Right lung (tissue), 10 donors: ENCODE data around the gene CFLAR. TPM values are rescaled to one million over a fixed set of nuclear protein-coding genes. Genes with fewer than 3 reads are reported as not detected.
"Not testable (repeated sequence)": the region's sequence is repeated elsewhere in the genome, so short reads cannot be mapped to it uniquely, and the experiment has no call there.

Experiments used
- DNase-seq, 2 donors: peaks; one replicate each; pipeline ENCODE4 v3.0.0-alpha.2; 2013
- long read RNA-seq, 8 donors: transcript quantifications; one replicate each; lab custom pipeline, GENCODE V29; 2026
- polyA plus RNA-seq, 5 donors: library from polyadenylated mRNA; unstranded; fragments of 120-200 nt; gene quantifications; one replicate each; pipeline versions ENCODE4 v1.2.1 to v1.2.3, GENCODE V29; 2013; ENCODE audit warnings: inconsistent platforms in 1 of 5, low replicate concordance in 1 of 5; ENCODE audit not compliant: insufficient read length in 5 of 5, insufficient read depth in 1 of 5

CFLAR gene
- polyA plus RNA-seq: 10 to 100 TPM; 71.2 to 99.7 (median 94.8) TPM
- long read RNA-seq, donor 1, full-length matches to known transcripts: 9 of 23 reads
- long read RNA-seq, donor 1, partial matches to known transcripts: 14 of 23 reads
- long read RNA-seq, donor 1, other reads (novel, unspliced or antisense): 0 of 23 reads
- long read RNA-seq, donor 2, full-length matches to known transcripts: 11 of 11 reads
- long read RNA-seq, donor 2, partial matches to known transcripts: 0 of 11 reads
- long read RNA-seq, donor 2, other reads (novel, unspliced or antisense): 0 of 11 reads
- long read RNA-seq, donor 3, full-length matches to known transcripts: 15 of 21 reads
- long read RNA-seq, donor 3, partial matches to known transcripts: 6 of 21 reads
- long read RNA-seq, donor 3, other reads (novel, unspliced or antisense): 0 of 21 reads
- long read RNA-seq, donor 4, full-length matches to known transcripts: 2 of 2 reads
- long read RNA-seq, donor 4, partial matches to known transcripts: 0 of 2 reads
- long read RNA-seq, donor 4, other reads (novel, unspliced or antisense): 0 of 2 reads
- long read RNA-seq, donor 5, full-length matches to known transcripts: 19 of 19 reads
- long read RNA-seq, donor 5, partial matches to known transcripts: 0 of 19 reads
- long read RNA-seq, donor 5, other reads (novel, unspliced or antisense): 0 of 19 reads
- long read RNA-seq, donor 6, full-length matches to known transcripts: 9 of 15 reads
- long read RNA-seq, donor 6, partial matches to known transcripts: 6 of 15 reads
- long read RNA-seq, donor 6, other reads (novel, unspliced or antisense): 0 of 15 reads
- long read RNA-seq, donor 7, full-length matches to known transcripts: 8 of 14 reads
- long read RNA-seq, donor 7, partial matches to known transcripts: 6 of 14 reads
- long read RNA-seq, donor 7, other reads (novel, unspliced or antisense): 0 of 14 reads
- long read RNA-seq, donor 8: 0 reads

DNA sequence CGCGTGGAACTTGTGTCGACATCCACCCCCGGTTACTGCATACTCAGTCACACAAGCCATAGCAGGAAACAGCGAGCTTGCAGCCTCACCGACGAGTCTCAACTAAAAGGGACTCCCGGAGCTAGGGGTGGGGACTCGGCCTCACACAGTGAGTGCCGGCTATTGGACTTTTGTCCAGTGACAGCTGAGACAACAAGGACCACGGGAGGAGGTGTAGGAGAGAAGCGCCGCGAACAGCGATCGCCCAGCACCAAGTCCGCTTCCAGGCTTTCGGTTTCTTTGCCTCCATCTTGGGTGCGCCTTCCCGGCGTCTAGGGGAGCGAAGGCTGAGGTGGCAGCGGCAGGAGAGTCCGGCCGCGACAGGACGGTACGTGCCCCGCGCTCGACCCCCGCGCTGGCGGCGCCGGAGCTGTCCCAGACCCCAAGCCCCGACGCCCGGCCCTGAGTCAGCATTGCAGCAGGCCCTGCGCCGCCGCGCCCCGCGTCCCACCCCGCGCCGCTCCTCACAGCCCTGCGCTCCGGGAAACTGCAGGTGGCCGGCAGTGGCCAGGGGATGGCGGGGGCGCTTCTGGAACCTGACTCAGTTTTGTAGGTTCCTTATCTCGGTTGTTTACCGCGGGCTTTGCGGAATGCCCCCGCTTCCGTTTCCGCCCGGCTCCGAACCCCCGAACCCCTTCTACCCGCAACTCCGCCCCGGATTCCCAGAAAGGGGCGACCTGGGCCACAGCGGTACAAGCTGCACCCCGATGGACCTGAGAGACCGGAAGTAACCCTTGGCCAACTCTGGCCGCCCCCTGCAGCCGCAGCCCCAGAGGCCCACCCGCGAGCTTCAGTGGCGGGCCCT lies at the start of gene CFLAR:
TSS of gene CFLAR (plus strand) at position 50 of the 844 bp plus-strand sequence. CDS start 13,702 bp downstream, outside the sequence.
- peak; percentile 78 to 81 for DNase-seq

DNA sequence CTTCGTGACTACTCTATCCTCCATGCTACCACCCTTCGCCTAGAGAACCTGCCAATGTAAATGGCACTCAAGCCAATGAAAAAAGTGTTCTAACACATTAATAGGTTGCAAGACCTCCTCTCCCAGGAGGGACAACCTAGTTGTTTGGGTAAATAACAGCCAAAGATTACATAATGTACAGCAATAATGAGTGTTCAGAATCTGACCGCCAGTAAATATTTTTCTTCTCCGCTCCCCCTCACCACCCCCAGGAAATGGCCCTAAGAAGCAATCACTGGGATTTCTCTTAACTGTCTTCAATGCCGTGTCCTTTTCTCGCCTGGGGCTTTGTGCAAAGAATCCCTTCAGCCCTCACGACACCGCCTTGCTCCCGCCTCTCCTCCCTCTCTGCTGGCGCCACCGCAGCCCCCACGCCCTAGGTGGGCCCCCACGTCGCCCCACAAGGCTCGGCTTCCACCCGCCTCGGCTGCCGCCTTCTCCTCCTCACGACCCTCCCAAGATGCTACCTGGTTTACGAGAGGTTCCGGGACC lies 45.0 kb upstream of the CFLAR start:
- no peak for DNase-seq

DNA sequence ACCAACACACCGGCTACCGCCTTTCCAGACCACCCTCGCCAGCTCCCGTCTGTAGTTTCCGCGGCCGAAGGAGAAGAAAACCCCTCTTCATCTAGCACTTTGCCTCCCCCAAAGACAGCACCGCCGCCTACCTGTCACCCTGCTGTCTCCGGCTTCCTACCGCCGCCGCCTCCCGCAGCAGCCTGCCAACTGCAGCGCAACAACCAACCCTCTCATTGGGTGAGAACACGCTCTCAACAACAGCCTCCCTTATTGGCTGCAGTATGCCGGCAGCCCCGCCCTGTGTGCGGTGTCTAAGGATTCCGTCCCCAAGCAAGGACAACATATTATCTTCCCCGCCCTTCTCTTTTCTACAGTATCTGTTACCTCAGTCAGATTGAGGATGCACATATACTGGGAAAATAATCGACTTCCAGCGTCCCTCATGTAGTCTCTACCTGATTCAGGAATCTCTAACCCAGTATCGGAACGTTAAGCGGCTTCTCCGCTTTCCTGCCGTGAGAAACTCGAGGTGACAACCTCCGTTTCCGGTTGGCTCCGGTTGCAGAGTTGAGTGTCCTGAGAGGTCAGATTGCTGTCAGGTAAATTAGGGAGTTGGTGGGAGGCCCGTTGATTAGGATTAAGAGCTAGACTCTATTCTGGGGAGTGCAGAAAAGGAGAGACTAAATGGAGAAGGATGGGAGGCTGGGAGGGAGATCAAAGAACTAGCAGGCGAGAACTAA lies 44.3 kb upstream of the CFLAR start, which contains the start of the genes HYCC2 and NDUFB3:
TSS of gene HYCC2 (minus strand) at position 193 of the 722 bp plus-strand sequence. CDS start 47,662 bp downstream, outside the sequence.
TSS of gene NDUFB3 (plus strand) at position 523 of the 722 bp plus-strand sequence. CDS start 6,882 bp downstream, outside the sequence.
- DNase-seq: peak; percentile 95 to 96

DNA sequence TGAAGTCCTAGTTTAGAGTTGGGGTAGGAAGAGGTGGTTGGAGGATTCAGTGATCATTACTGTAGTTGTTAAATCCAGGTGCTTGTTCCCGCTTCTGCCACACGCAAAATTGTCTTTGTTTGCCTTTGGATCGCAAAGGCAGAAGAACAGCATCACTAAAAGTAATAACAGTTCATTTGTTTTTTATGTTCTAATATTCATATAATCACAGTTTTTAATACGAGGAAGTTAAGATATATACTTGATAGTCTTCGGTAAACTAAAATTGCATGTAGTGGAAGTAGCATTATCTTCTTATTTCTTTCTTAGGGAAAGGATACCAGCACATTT lies 43.8 kb upstream of the CFLAR start:
- DNase-seq: no peak

DNA sequence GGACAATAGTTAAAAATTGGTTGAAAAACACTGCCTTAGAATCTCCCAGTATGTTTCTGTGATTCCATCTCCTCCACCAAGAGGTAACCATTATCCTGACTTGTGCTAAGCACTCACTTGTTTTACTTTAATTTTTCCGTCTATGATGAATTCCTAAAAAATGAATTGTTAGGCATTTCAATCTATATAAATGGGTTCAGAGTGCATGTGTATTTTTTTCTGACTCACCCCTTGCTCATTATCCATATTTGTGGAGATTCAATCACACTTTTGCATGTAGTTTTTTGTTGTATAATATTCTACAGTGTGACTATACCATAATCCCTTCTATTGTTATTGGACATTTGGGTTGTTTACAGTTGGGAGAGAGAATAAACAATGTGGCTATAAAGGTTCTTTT lies 42.9 kb upstream of the CFLAR start:
- DNase-seq: no peak

DNA sequence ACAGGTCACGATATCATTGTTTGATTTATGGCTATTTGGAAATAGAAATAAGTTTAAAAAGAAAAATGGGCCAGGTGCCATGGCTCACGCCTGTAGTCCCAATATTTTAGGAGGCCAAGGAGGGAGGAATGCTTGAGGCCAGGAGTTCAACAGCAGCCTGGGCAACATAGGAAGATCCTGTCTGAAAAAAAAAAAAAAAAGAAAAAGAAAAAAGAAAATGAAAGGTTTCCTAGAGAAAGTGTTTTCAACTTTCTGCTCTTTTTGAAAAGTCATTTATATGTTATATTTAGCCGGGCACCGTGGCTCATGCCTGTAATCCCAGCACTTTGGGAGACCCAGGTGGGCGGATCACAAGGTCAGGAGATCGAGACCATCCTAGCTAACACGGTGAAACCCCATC lies 41.0 kb upstream of the CFLAR start:
- DNase-seq: no peak

DNA sequence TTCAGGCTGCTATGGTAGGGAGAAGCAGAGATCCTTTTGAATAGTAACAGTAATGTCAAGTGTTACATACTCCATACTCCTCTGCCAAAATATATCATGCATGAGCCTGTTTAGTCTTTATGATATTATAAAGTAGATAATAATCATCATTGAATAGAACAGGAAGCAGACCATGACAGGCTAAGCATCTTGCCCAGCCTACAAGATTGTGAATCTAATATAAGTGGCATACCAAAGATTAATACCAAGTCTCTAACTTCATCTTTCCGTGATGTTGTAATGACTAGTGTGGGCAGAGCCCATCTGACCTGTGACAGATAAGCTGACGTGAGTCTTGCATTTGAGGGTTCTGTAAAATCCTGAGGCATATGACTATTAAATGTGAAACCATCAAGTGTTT lies 31.1 kb upstream of the CFLAR start:
- DNase-seq: no peak

DNA sequence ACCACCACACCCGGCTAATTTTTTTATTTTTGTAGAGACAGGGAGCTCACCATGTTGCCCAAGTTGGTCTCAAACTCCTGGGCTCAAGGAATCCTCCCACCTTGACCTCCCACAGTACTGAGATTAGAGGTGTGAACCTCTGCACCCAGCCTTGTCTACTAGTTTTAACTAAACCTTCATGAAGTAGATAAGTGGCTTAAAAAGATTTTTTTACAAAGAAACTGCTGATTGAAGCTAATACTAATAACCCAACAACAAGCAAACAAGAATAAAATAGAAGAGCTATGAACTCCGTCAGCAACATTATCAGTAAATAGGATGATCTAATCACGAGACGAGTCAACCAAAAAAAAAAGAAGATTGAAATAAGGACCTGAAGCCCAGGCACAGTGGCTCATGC lies 25.4 kb upstream of the CFLAR start:
- DNase-seq: no peak

DNA sequence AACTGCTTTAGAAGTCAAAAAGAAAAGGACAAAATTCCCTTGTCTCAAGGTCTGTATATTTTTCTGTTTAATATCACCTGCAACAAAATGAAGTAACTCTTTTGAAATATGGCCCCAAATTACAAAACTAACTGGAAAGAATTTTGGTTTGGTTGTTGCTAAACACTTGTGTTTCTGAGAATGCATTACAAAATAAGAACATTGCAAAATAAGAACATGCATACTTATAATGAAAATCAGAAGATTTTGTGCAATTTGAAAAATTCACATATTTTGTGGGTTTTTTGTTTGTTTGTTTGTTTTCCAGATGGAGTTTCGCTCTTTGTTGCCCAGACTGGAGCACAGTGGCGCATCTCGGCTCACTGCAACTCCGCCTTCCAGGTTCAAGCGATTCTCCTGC lies 22.4 kb upstream of the CFLAR start:
- no peak for DNase-seq

DNA sequence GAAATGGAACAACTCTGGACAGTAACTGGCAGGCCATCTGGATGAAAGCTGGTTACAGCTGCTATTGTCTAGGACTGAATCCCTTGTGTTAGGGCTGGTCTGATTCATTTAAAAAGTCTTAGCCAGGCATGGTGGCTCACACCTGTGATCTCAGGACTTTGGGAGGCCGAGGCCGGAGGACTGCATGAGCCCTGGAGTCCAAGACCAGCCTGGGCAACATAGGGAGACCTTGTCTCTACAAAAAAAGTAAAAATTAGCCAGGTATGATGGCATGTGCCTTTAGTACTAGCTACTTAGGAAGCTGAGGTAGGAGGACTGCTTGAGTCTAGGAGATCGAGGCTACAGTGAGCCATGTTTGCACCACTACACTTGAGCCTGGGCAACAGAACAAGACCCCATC lies 15.5 kb upstream of the CFLAR start:
- DNase-seq: no peak

DNA sequence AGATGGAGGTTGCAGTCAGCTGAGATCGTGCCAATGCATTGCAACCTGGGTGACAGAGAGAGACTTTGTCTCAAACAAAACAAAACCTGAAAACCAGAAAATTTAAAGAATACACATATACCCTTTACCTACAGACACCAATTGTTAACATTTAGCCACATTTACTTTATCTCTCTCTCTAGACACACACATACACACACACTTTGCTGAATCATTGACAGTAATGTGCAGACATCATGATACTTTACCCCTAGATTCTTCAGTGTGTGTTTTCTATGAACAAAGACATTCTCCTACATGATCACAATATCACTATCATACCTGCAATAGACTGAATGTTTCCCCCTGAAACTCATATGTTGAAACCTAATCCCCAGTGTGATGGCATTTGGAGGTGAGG lies 10.2 kb upstream of the CFLAR start:
- no peak for DNase-seq

DNA sequence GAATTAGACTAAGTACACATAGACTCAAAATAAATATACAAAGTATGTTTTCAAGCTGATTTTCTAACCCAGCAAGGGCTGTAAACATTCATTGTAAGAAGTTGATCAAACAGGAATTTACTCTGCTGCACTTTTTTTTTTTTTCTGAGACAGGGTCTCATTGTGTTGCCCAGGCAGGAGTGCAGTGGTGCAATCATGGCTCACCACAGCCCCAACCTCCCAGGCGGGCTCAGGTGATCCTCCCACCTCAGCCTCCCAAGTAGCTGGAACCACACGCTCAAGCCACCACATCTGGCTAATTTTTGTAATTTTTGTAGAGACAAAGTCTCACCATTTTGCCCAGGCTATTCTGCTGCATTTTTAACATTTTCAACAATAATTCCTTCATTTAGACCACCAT lies 8.3 kb upstream of the CFLAR start:
- DNase-seq: no peak

DNA sequence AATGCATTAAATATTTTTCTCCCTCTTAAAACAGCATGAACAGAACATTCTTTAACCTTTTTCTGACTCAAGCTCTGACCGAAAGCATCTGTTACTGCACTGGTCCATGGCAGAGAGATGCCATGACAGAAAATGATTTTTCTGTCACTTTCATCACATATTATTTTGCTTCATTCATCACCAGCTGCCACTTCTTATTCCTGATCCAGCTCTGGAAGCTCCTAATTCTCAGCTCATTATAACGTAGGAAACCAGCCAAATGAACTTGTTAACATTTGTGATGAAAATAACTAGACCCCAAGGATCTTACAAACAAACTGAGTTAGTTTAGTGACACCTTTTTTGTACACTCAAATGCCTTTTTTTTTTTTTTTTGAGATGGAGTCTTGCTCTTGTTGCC lies 7.6 kb upstream of the CFLAR start:
- DNase-seq: no peak

DNA sequence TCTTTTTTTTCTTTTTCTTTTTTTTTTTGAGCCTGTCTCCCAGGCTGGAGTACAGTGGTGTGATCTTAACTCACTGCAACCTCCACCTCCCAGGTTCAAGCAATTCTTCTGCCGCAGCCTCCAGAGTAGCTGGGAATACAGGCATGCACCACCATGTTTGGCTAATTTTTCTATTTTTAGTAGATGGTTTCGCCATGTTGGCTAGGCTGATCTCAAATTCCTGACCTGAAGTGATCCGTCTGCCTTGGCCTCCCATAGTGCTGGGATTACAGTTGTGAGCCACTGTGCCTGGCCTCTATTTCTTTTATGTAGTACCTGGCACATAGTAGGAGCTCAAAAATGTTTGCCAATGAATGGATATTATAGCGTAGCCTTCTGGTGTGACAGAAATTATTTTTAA lies 6.8 kb upstream of the CFLAR start:
- DNase-seq: no peak

DNA sequence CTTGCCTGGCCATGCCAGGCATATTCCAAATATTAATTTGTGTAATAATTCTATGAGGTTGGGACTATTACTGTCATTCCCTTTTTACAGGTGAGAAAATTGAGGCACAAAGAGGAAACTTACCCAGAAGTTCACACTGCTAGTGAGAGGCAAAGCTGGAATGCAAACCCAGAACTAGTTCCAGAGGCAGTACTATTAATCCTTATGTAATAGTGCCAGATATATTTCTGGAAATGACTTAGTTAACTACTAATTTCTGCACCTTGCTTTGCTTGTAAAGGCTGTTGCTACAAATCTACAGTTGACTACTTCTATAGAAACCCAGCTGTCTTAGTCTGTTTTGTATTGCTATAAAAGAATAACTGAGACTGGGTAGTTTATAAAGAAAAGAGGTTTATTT lies 5.3 kb upstream of the CFLAR start:
- no peak for DNase-seq

DNA sequence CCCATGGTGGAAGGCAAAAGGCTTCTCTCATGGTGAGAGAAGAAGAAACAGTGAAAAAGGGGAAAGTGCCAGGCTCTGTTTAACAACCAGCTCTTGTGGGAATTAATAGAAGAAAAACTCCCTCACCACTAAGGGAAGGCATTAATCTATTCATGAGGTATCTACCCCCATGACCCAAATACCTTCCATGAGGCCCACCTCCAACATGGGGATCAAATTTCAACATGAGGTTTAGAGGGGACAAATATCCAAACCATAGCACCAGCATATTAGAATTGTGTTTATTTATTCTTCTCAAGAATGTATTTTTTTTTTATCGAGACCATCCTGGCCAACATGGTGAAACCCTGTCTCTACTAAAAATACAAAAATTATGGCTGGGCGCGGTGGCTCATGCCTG lies 4.9 kb upstream of the CFLAR start:
- no peak for DNase-seq

DNA sequence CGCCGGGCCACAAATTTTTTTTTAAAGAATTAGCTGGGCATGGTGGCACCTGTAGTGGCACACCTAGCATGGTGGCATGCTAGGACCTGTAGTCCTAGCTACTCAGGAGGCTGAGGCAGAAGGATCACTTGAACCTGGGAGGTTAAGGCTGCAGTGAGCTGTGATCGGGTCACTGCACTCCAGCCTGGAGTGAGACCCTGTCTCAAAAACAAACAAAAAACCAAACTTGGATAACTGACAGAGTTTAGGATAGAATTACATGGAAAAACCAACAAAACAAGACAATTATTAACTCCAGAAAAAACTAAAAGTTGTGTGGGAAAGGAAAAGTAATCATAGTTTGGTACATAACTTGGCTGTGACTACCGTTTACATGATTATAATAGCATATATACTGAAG lies 1.6 kb upstream of the CFLAR start:
- DNase-seq: no peak

DNA sequence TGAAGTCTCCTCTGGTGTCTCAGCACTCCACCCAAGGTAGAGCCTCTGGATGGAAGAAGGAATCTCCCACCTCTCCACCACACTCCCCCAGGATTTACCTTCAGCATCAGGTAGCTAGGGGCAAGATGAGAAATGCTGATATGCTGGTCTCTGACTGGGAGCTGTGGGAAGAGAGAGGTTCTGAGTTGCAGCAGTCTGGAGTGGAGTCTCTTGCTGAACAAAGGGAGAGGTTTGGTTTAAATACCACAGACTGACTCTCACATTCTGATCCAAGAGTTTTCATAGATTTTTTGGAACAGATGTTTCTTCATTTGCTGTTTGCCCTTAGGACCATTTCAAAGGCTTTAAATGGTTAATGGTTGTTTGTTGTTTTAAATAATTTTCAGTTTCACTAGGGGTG lies 1.1 kb upstream of the CFLAR start:
- DNase-seq: no peak

DNA sequence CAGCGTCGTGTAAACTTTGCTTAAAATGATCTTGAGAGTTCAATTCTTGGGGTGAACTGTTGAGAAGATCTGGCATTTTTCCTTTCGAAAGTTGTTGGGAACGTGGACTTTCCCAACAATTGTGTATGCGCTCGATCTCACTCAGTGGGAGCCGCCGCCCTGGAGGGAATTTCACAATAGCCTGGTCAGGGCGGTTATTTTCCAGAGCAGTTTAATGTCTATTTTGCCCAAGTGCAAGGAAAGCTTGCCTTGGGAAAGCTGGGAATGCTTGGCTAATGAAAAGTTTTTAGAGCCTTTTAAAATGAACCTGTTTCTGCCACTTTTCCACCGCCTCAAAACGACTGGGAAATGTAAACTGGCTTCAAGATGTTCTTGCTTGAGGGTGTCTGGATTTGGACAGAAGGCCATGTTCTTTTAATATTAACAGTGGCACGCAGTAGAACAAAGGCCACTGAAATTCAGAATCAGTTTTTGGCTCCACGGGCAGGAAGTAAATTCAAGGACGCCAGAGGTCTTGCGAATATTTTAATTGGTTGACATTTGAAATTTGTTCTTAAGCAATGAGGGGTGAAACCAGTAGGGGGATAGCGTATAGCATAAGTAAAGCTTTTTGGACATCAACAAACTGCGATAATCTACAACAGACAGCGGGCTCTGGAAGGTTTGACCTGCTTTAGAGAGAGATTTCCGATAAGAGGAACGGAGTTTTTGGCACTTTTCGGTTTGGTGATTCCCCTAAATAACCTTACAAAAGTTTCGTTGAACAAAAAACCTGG lies 1.2 kb downstream of the CFLAR start:
- DNase-seq: peak; percentile 73 to 74

DNA sequence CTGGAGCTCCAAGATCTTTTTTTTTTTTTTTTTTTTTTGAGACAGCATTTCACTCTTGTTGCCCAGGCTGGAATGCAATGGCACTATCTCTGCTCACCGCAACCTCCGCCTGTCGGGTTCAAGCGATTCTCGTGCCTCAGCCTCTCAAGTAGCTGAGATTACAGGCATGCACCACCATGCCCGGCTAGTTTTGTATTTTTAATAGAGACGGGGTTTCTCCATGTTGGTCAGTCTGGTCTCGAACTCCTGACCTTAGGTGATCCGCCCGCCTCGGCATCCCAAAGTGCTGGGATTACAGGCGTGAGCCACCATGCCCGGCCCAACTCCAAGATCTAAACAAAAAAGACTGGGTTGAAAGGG lies 1.8 kb downstream of the CFLAR start:
- not testable (repeated sequence) for DNase-seq
